AG04450 (cell line): ENCODE measurements around the gene ZNF385A. TPM values are rescaled to one million over a fixed set of nuclear protein-coding genes. Genes with fewer than 3 reads are reported as not detected.

Experiments
- CTCF ChIA-PET: fragments of 300-600, 350-600 bp; formaldehyde crosslinking; extraction: SDS; loops from one replicate; lab custom pipeline; 2022; ENCODE audit warnings: antibody characterized with exemption, inconsistent platforms; lab: Charles Lee
- POLR2A ChIA-PET: fragments of 350-600 bp; formaldehyde crosslinking; extraction: SDS; loops from one replicate; lab custom pipeline; 2021; ENCODE audit warnings: antibody characterized with exemption, inconsistent platforms; lab: Yijun Ruan, JAX
- DNase-seq: peaks from one replicate; pipeline ENCODE4 v3.0.0-alpha.2; 2011; ENCODE audit warnings: low read depth, low spot score
- H3K27ac ChIP-seq: one replicate; pipeline ENCODE4 v1.5.1; 2012; ENCODE audit warnings: low read depth, low read length, control low read depth
- H3K27me3 ChIP-seq: one replicate; pipeline ENCODE4 v1.6.0; 2012; ENCODE audit warnings: low read length; ENCODE audit not compliant: control insufficient read depth, insufficient read depth
- H3K4me3 ChIP-seq: 2 replicates; pipeline ENCODE4 v1.5.1; 2011; ENCODE audit warnings: mild to moderate bottlenecking, low read depth, low read length, control low read depth
- H3K9me3 ChIP-seq: 2 replicates; pipeline ENCODE4 v1.5.1; 2012; ENCODE audit warnings: low read length; ENCODE audit not compliant: control insufficient read depth, insufficient read depth
- polyA plus RNA-seq: library from polyadenylated mRNA; depleted of rRNA; stranded (reverse); fragments of >200 nt; gene quantifications from 2 replicates; pipeline ENCODE4 v1.2.3, GENCODE V29; 2011
- TF ChIP-seq, protein P1 (sequence below): IDR thresholded peaks from 2 replicates; pipeline ENCODE4 v1.5.1; 2011; ENCODE audit warnings: low read depth, low read length, control low read depth, inconsistent platforms

Gene ZNF385A
- polyA plus RNA-seq, 1 experiment = 1.5 TPM

DNA sequence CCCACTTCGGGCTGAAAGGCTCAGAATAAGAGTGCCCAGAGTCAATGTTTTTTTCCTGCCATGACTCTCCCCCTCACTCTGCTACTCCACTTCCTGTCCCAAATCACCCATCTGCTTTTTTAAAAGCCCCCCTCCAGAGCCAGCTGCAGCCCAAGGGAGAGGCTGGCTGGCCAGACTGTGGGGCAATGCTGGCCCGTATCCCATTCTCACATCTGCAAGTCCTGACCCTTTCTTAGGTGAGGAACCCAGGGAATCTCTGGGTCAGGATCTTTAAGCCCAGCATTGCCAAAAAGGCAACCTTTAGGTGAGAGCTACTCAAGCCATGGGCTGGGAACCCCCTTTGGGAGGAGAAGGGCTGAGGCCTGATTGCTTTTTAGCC, 36.2 kb upstream of the ZNF385A start:
- CTCF ChIA-PET = interaction anchor here (1.0 to 2.7 kb wide), 4 partner anchors 17 to 42 kb away, joined by 3 to 14 read pairs (median 8); no protein-coding TSS in a partner anchor
- peak overlapping the region; percentile 52 for H3K27ac ChIP-seq
- TF ChIP-seq, protein P1, sequence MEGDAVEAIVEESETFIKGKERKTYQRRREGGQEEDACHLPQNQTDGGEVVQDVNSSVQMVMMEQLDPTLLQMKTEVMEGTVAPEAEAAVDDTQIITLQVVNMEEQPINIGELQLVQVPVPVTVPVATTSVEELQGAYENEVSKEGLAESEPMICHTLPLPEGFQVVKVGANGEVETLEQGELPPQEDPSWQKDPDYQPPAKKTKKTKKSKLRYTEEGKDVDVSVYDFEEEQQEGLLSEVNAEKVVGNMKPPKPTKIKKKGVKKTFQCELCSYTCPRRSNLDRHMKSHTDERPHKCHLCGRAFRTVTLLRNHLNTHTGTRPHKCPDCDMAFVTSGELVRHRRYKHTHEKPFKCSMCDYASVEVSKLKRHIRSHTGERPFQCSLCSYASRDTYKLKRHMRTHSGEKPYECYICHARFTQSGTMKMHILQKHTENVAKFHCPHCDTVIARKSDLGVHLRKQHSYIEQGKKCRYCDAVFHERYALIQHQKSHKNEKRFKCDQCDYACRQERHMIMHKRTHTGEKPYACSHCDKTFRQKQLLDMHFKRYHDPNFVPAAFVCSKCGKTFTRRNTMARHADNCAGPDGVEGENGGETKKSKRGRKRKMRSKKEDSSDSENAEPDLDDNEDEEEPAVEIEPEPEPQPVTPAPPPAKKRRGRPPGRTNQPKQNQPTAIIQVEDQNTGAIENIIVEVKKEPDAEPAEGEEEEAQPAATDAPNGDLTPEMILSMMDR = no peak
- H3K27me3 ChIP-seq = no peaks in the 10 kb centered on the region
- POLR2A ChIA-PET = interaction anchor here (0.7 kb wide), 1 partner anchor 50 kb away, joined by 3 read pairs; no protein-coding TSS in a partner anchor
- no peak overlapping the region for H3K4me3 ChIP-seq
- no peaks in the 10 kb centered on the region; the same call in 1 of the 2 replicates for H3K9me3 ChIP-seq
- no peak for DNase-seq

DNA sequence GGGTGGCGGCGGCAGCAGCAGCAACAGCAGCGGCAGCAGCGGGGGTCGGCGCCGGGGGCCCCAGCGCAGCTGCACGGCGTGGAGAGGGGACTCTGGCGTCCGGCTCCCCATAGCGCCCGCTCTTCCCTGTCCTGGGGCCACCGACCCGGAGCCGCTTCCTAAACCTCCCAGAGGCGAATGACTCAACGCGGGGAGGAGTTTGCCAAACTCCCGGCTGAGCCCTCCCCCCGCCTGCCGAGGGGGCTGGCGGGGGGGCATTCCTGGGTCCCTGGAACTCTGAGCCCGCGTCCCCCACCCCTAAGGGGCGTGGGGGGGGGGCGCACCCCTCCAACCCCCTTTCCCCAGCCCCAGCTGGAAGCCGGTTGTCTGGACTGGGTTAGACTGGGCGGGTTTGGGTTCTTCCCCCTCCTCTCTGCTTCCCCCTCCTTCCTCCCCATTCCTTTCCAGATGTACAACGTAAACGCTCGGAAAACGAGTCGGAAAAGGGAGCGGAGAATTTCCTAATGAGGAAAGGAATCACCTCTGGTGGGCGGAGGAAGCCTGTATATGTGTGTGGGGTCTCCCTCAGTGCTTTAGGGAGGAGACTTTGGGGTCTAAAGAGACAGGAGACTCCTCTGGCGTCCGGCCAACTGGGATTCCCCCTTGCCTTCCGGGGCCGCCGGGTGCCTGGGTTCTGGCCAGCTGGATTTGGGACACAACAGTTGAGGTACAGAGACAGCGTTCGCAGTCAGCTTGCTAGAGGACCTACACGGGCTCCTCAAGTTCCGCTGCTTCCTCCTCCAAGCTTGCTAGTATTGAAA, 34.8 kb upstream of the ZNF385A start, which contains the start of gene ITGA5:
ITGA5 (minus strand) TSS at position 179 of the 800 bp plus-strand sequence; CDS start at position 111, 68 bp downstream.
- peak within 1 kb of the TSS; percentile 83 for H3K27ac ChIP-seq
- ChIA-PET CTCF (interaction anchor here (1.1 to 12.3 kb wide), 4 partner anchors 17 to 49 kb away, joined by 5 to 286 read pairs (median 16); no protein-coding TSS in a partner anchor), POLR2A (interaction anchor here (0.7 to 1.2 kb wide), 2 partner anchors 20 to 1054 kb away, joined by 4 to 7 read pairs; no protein-coding TSS in a partner anchor)
- H3K4me3 ChIP-seq = peak within 1 kb of the TSS; percentile 91
- H3K9me3 ChIP-seq = no peaks in the 10 kb centered on the region; the same call in 1 of the 2 replicates
- no peaks in the 10 kb centered on the region for H3K27me3 ChIP-seq
- DNase-seq = no peak
- TF ChIP-seq, protein P1 = no peak

DNA sequence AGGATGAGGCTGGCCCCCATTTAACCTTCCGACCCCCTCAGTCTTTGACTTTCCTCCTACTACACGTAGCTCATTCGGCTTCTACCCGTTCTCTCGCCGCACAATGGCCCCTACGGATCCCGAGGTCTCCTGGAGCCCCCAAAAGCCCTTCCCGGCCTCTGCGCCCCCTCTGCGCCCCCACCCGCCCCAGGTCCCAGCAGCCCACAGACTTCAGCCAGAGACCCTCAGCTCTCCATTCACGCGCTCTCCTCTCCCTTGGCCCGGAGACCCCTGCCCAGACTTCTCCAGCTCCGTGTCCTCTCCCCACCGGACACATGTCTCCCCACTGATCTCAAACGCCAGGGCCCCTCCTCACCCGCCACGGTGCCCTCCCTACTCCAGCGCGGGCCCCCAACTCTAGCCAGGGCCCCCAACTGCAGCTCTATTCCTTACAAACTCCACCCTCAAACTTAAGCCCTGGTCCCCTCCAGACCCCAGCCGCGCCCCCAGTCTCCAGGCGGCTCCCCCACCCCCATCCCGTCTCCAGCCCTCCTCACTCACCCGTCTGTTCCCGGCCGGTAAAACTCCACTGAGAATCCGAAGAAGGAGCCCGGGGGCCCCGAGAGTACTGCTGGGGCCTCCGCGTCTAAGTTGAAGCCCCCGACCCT, 34.0 kb upstream of the ZNF385A start:
- DNase-seq = no peak
- POLR2A ChIA-PET = interaction anchor here (0.7 to 1.5 kb wide), 3 partner anchors 19 to 1053 kb away, joined by 4 to 11 read pairs (median 7); no protein-coding TSS in a partner anchor
- Histone ChIP-seq H3K27ac (peak overlapping the region; percentile 57), H3K27me3 (no peaks in the 10 kb centered on the region), H3K4me3 (peak overlapping the region; percentile 91), H3K9me3 (no peaks in the 10 kb centered on the region; the same call in 1 of the 2 replicates)
- CTCF ChIA-PET = interaction anchor here (1.1 to 12.3 kb wide), 6 partner anchors 16 to 50 kb away, joined by 3 to 286 read pairs (median 14); no protein-coding TSS in a partner anchor
- TF ChIP-seq, protein P1 = no peak

DNA sequence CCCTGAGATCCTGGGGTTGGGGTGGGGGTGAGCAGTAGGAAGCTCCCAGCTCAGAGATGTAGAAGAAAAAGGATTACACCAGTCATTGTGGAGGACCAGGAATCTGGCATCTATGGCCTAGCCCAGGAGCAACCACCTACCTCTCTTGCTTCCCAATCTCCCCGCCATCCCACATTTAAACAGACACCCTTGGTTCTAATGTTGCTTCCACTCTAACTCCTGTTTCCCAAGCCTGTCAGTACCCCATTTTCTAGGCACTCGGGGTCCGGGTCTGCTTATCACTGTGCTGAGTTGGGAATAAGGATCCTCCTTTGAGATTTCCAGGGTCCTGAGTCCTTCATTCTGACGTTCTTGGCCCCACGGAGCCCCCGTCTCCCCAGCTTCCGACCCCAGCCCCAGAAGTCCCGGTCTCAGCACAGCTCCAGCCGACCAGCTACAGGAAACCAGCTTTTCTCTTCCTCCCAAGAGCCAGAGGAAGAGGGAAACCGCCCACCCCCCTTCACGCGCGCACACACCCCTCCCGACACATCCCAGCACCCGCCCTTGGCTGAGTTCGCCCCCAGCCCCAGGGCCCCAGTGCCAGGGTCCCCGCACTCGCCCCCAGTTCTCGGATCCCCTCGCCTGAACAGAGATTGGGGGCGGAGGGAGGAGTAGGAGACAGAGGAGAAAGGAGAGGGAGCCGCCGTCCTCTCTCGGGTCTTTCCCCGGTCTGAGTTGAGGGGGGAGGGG, 33.3 kb upstream of the ZNF385A start:
- H3K27ac ChIP-seq = peak overlapping the region; percentile 57
- H3K4me3 ChIP-seq = peak overlapping the region; percentile 91
- DNase-seq = no peak
- no peaks in the 10 kb centered on the region; the same call in 1 of the 2 replicates for H3K9me3 ChIP-seq
- CTCF ChIA-PET = interaction anchor here (0.6 to 12.3 kb wide), 6 partner anchors 16 to 93 kb away, joined by 3 to 286 read pairs (median 14); partner anchors contain the start of gene COPZ1
- TF ChIP-seq, protein P1 = no peak
- POLR2A ChIA-PET = interaction anchor here (1.2 to 1.5 kb wide), 2 partner anchors 18 to 139 kb away, joined by 4 to 11 read pairs; no protein-coding TSS in a partner anchor
- no peaks in the 10 kb centered on the region for H3K27me3 ChIP-seq
